HepG2 (cell line): Measurements from ENCODE around the gene IGF2BP3. TPM values are rescaled to one million over a fixed set of nuclear protein-coding genes. Genes with fewer than 3 reads are reported as not detected.

Experiments
- ATF7 ChIP-seq, 2 experiments: fragments of 450-650 bp in 1 of 2; sonication (generic) in 1 of 2; formaldehyde crosslinking in 1 of 2; IDR thresholded peaks; 2 replicates each; pipeline versions ENCODE4 v1.4.0 to v1.6.1; 2016 to 2020; ENCODE audit warnings: antibody characterized with exemption in 1 of 2, mild to moderate bottlenecking in 1 of 2, missing genetic modification reagents in 1 of 2
- CEBPB ChIP-seq: IDR thresholded peaks from 2 replicates; pipeline ENCODE4 v1.6.1; 2011; ENCODE audit warnings: low read depth, low read length, improper control_type of control experiment, borderline replicate concordance
- ELF4 ChIP-seq: sonication (generic); formaldehyde crosslinking; IDR thresholded peaks from 2 replicates; pipeline ENCODE4 v1.5.0; 2020; ENCODE audit warnings: missing genetic modification reagents, mild to moderate bottlenecking, moderate library complexity, borderline replicate concordance
- FOXA1 ChIP-seq, 2 experiments: fragments of 450-650 bp in 1 of 2; sonication (generic) in 1 of 2; formaldehyde crosslinking in 1 of 2; IDR thresholded peaks; 2 replicates each; pipeline versions ENCODE4 v1.4.0 to v1.6.1; 2016 to 2020; ENCODE audit warnings: missing genetic modification reagents in 1 of 2
- FOXJ3 ChIP-seq: sonication (generic); formaldehyde crosslinking; IDR thresholded peaks from 2 replicates; pipeline ENCODE4 v1.4.0; 2020; ENCODE audit warnings: missing genetic modification reagents, mild to moderate bottlenecking, borderline replicate concordance
- GATAD2A ChIP-seq: IDR thresholded peaks from 2 replicates; pipeline ENCODE4 v1.6.1; 2016
- HMG20A ChIP-seq: IDR thresholded peaks from 2 replicates; pipeline ENCODE4 v1.6.1; 2016; ENCODE audit warnings: borderline replicate concordance
- MED1 ChIP-seq: sonication (generic); formaldehyde crosslinking; IDR thresholded peaks from 2 replicates; pipeline ENCODE4 v1.4.0; 2020; ENCODE audit warnings: missing genetic modification reagents
- MEF2D ChIP-seq: sonication (generic); formaldehyde crosslinking; IDR thresholded peaks from 2 replicates; pipeline ENCODE4 v1.5.1; 2020; ENCODE audit warnings: mild to moderate bottlenecking, missing genetic modification reagents
- MYPOP ChIP-seq: sonication (generic); formaldehyde crosslinking; IDR thresholded peaks from 2 replicates; pipeline ENCODE4 v1.8.1; 2023; ENCODE audit warnings: mild to moderate bottlenecking, moderate library complexity, missing genetic modification reagents
- NFKBIZ ChIP-seq: IDR thresholded peaks from 2 replicates; pipeline ENCODE4 v1.6.1; 2018; ENCODE audit warnings: missing genetic modification reagents, missing compliant biosample characterization
- PITX1 ChIP-seq: sonication (generic); formaldehyde crosslinking; IDR thresholded peaks from 2 replicates; pipeline ENCODE4 v1.5.1; 2020; ENCODE audit warnings: mild to moderate bottlenecking, missing genetic modification reagents
- RARA ChIP-seq: IDR thresholded peaks from 2 replicates; pipeline ENCODE4 v1.6.1; 2016; ENCODE audit warnings: missing genetic modification reagents, missing compliant biosample characterization
- SOX13 ChIP-seq, 3 experiments: fragments of 450-650 bp in 1 of 3; sonication (generic) in 1 of 3; formaldehyde crosslinking in 1 of 3; IDR thresholded peaks in 2 of 3; conservative IDR thresholded peaks in 1 of 3; 2 replicates each; pipeline versions ENCODE4 v1.5.0 to v1.6.1; 2016 to 2020; ENCODE audit warnings: antibody characterized with exemption in 1 of 3, mild to moderate bottlenecking in 1 of 3, missing compliant biosample characterization in 1 of 3, missing genetic modification reagents in 1 of 3, moderate library complexity in 1 of 3
- TCF7 ChIP-seq: sonication (generic); IDR thresholded peaks from 2 replicates; pipeline ENCODE4 v1.6.1; 2016; ENCODE audit warnings: antibody characterized with exemption, low read depth
- TMF1 ChIP-seq: sonication (generic); formaldehyde crosslinking; IDR thresholded peaks from 2 replicates; pipeline ENCODE4 v1.8.1; 2022; ENCODE audit warnings: low read depth, missing genetic modification reagents
- ZNF609 ChIP-seq: sonication (generic); formaldehyde crosslinking; IDR thresholded peaks from 2 replicates; pipeline ENCODE4 v1.4.0; 2020; ENCODE audit warnings: mild to moderate bottlenecking, missing genetic modification reagents, borderline replicate concordance
- ZNF770 ChIP-seq: sonication (generic); formaldehyde crosslinking; IDR thresholded peaks from 2 replicates; pipeline ENCODE4 v1.5.0; 2020; ENCODE audit warnings: mild to moderate bottlenecking, missing genetic modification reagents
- ZSCAN12 ChIP-seq: sonication (generic); formaldehyde crosslinking; IDR thresholded peaks from 2 replicates; pipeline ENCODE4 v1.9.0; 2021; ENCODE audit warnings: mild to moderate bottlenecking, missing genetic modification reagents
- polyA plus RNA-seq, 8 experiments: library from polyadenylated mRNA; depleted of rRNA in 3 of 8; stranded (reverse) in 7 of 8; unstranded in 1 of 8; fragments of >200 nt; fragmentation: Illumina TruSeq in 4 of 8; extraction: Trizol in 4 of 8; gene quantifications; 2 replicates each; pipeline versions ENCODE4 v1.2.1 to v1.2.3, GENCODE V29; 2011 to 2016; ENCODE audit warnings: low read depth in 4 of 8, missing spikeins in 1 of 8, mixed read lengths in 1 of 8; ENCODE audit not compliant: insufficient read depth in 1 of 8
- total RNA-seq, 5 experiments: library from RNA; depleted of rRNA; stranded (reverse); fragments of >200 nt; fragmentation: Illumina TruSeq; extraction: Trizol; gene quantifications; 2 replicates each; pipeline ENCODE4 v1.2.3, GENCODE V29; 2016; ENCODE audit warnings: low read depth in 1 of 5

The IGF2BP3 gene
- total and polyA plus RNA-seq, 2 of the 13 experiments (the other 11 are each of a cell fraction or from before 2014, with no cell fraction given) = 37.7 to 39.5 TPM

GRCh38 chr7:23357190-23358093 is 112.8 kb downstream of the IGF2BP3 start (continued):
- no peak for TF ChIP-seq ATF7 (IDR thresholded peaks at IDR 0.05)
- no peak for TF ChIP-seq ATF7 (CRISPR knock-in tag; IDR thresholded peaks at IDR 0.05)
- TF ChIP-seq SOX13 (IDR thresholded peaks at IDR 0.05) = peak; percentile 73
- peak; percentile 67 to 94; a peak in 3 of 4 replicates for TF ChIP-seq SOX13 (CRISPR knock-in tag; conservative IDR thresholded peaks at IDR 0.05 in 1 of 2, IDR thresholded peaks at IDR 0.05 in 1 of 2)
- peak; percentile 40; the same call in 1 of the 2 replicates for TF ChIP-seq MYPOP (CRISPR knock-in tag)
- no peak for TF ChIP-seq TMF1 (CRISPR knock-in tag)
- peak; percentile 82 for TF ChIP-seq TCF7
- peak; percentile 85; the same call in 1 of the 2 replicates for TF ChIP-seq FOXJ3 (CRISPR knock-in tag)
- peak; percentile 65; the same call in 1 of the 2 replicates for TF ChIP-seq ZNF609 (CRISPR knock-in tag)
- no peak for TF ChIP-seq ZSCAN12
- TF ChIP-seq PITX1 (CRISPR knock-in tag) = 0 out of 2 replicates have a peak, but pooled peaks have one; percentile 41
- peak; percentile 93 for TF ChIP-seq GATAD2A (CRISPR knock-in tag)
- peak; percentile 72 for TF ChIP-seq MED1 (CRISPR knock-in tag)
- 0 out of 2 replicates have a peak, but pooled peaks have one; percentile 4 for TF ChIP-seq ZNF770 (CRISPR knock-in tag)
- TF ChIP-seq ELF4 (CRISPR knock-in tag) = 0 out of 2 replicates have a peak, but pooled peaks have one; percentile 41
- TF ChIP-seq MEF2D = 0 out of 2 replicates have a peak, but pooled peaks have one; percentile 24
- TF ChIP-seq FOXA1 (IDR thresholded peaks at IDR 0.05) = peak; percentile 35
- peak; percentile 47; the same call in 1 of the 2 replicates for TF ChIP-seq FOXA1 (CRISPR knock-in tag; IDR thresholded peaks at IDR 0.05)
- TF ChIP-seq CEBPB = peak; percentile 82
- 0 out of 2 replicates have a peak, but pooled peaks have one; percentile 24 for TF ChIP-seq NFKBIZ (CRISPR knock-in tag)
- TF ChIP-seq HMG20A (CRISPR knock-in tag) = peak; percentile 80
- TF ChIP-seq RARA = peak; percentile 85
